ENCODE measurements around the gene DMC1. TPM values are rescaled to one million over a fixed set of nuclear protein-coding genes. Genes with fewer than 3 reads are reported as not detected.
A peak's percentile ranks its signal among the peaks of the same experiment; 100 is the strongest.

The DMC1 gene
- total and polyA plus RNA-seq, 2 of the 13 experiments (the other 11 are each of a cell fraction or from before 2014, with no cell fraction given) = 0.82 TPM; not detected in 1

DNA sequence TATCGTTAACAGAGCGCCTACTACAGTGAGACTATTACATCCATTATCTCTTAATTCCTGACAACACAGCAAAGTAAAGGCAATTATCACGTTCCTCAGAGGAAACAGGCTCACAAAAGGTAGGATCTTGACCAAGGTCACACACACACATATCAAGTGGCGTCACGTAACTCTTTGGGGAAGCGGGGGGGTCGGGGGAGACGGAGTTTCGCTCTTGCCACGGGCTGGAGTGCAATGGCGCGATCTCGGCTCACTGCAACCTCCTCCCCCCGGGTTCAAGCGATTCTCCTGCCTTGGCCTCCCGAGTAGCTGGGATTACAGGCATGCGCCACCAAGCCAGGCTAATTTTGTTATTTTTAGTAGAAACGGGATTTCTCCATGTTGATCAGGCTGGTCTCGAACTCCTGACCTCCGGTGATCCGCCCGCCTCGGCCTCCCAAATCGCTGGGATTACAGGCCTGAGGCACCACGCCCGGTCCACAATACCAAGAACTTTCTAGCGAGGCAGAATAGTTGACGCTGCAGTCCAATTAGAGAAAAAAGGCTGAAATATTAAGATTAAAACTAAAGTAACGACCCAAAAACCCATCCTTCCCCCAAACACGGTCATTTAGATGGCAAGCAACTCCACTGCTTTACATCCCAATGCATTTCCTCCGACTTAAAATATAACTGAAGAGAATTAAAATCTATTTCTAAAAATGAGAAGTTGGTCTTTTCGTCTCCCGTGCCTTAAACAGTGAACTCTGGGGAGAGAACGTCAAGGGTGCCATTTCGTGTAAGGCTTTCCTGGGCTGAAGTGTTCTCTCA, 65.0 kb downstream of the DMC1 start (continued):
- TF ChIP-seq ZSCAN21 (CRISPR knock-in tag; IDR thresholded peaks at IDR 0.05; ENCODE audit: borderline replicate concordance) = no peak
- TF ChIP-seq MBNL3 (CRISPR knock-in tag; conservative IDR thresholded peaks at IDR 0.05) = no peak
- TF ChIP-seq, protein P1, sequence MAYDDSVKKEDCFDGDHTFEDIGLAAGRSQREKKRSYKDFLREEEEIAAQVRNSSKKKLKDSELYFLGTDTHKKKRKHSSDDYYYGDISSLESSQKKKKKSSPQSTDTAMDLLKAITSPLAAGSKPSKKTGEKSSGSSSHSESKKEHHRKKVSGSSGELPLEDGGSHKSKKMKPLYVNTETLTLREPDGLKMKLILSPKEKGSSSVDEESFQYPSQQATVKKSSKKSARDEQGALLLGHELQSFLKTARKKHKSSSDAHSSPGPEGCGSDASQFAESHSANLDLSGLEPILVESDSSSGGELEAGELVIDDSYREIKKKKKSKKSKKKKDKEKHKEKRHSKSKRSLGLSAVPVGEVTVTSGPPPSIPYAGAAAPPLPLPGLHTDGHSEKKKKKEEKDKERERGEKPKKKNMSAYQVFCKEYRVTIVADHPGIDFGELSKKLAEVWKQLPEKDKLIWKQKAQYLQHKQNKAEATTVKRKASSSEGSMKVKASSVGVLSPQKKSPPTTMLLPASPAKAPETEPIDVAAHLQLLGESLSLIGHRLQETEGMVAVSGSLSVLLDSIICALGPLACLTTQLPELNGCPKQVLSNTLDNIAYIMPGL (CRISPR knock-in tag; IDR thresholded peaks at IDR 0.05; ENCODE audit: borderline replicate concordance in 1 of 2, low read depth in 1 of 2) = peak in 1 of 2 experiments; percentile 17
- TF ChIP-seq ARHGAP35 (CRISPR knock-in tag; IDR thresholded peaks at IDR 0.05; ENCODE audit: borderline replicate concordance) = no peak
- no peak; the same call in 1 of the 2 replicates for TF ChIP-seq AKAP8 (CRISPR knock-in tag; IDR thresholded peaks at IDR 0.05)
- TF ChIP-seq ZBTB40 (IDR thresholded peaks at IDR 0.05) = no peak
- no peak for TF ChIP-seq ZBTB40 (CRISPR knock-in tag; IDR thresholded peaks at IDR 0.05)
- TF ChIP-seq TEAD2 (CRISPR knock-in tag; IDR thresholded peaks at IDR 0.05) = no peak
- TF ChIP-seq, protein P2, sequence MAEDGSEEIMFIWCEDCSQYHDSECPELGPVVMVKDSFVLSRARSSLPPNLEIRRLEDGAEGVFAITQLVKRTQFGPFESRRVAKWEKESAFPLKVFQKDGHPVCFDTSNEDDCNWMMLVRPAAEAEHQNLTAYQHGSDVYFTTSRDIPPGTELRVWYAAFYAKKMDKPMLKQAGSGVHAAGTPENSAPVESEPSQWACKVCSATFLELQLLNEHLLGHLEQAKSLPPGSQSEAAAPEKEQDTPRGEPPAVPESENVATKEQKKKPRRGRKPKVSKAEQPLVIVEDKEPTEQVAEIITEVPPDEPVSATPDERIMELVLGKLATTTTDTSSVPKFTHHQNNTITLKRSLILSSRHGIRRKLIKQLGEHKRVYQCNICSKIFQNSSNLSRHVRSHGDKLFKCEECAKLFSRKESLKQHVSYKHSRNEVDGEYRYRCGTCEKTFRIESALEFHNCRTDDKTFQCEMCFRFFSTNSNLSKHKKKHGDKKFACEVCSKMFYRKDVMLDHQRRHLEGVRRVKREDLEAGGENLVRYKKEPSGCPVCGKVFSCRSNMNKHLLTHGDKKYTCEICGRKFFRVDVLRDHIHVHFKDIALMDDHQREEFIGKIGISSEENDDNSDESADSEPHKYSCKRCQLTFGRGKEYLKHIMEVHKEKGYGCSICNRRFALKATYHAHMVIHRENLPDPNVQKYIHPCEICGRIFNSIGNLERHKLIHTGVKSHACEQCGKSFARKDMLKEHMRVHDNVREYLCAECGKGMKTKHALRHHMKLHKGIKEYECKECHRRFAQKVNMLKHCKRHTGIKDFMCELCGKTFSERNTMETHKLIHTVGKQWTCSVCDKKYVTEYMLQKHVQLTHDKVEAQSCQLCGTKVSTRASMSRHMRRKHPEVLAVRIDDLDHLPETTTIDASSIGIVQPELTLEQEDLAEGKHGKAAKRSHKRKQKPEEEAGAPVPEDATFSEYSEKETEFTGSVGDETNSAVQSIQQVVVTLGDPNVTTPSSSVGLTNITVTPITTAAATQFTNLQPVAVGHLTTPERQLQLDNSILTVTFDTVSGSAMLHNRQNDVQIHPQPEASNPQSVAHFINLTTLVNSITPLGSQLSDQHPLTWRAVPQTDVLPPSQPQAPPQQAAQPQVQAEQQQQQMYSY (CRISPR knock-in tag; IDR thresholded peaks at IDR 0.05) = no peak
- TF ChIP-seq BCLAF1 (IDR thresholded peaks at IDR 0.05) = no peak
